Measurements from ENCODE around the gene SGO2. TPM values are rescaled to one million over a fixed set of nuclear protein-coding genes. Genes with fewer than 3 reads are reported as not detected.

SGO2 gene
- total and polyA plus RNA-seq, 2 donors (not counting 1 experiment from before 2014, with no cell fraction given), result 0.89 to 5.3 TPM

- DNase-seq (no peak), ATAC-seq (ENCODE audit: low read depth) (no peak)
- H3K4me1 ChIP-seq (ENCODE audit: control insufficient read depth in 2 of 2, insufficient read depth in 2 of 2, low read length in 2 of 2), result no peaks in the 10 kb centered on the region
- Mint-ChIP-seq H3K27me3 (peaks cover 41% of the 10 kb centered on the region), H3K9me3 (ENCODE audit: insufficient read depth) (no peaks in the 10 kb centered on the region), H3K27ac (no peak overlapping the region), H3K4me1 (no peaks in the 10 kb centered on the region), H3K4me3 (no peak overlapping the region)
- peaks cover 0 to 3% (median 0%) of the 10 kb centered on the region in 4 experiments for H3K27me3 ChIP-seq (replicated peaks in 1 of 4; ENCODE audit: control extremely low read depth in 1 of 4, control insufficient read depth in 3 of 4, insufficient read depth in 4 of 4, low read length in 3 of 4)
- no peak overlapping the region for H2AFZ ChIP-seq (ENCODE audit: insufficient read depth, low read depth, low read length, poor library complexity, severe bottlenecking)
- no peaks in the 10 kb centered on the region for H3K79me2 ChIP-seq (ENCODE audit: control insufficient read depth, insufficient read depth, low read length)
- H4K20me1 ChIP-seq (ENCODE audit: control insufficient read depth, insufficient read depth, low read length, poor library complexity, severe bottlenecking), result no peaks in the 10 kb centered on the region
- no peak overlapping the region for H3K4me3 ChIP-seq (ENCODE audit: control extremely low read depth in 1 of 5, extremely low read depth in 1 of 5, insufficient read depth in 1 of 5, low read depth in 2 of 5, low read length in 4 of 5)
- POLR2A ChIA-PET, result no interaction called here
- TF ChIP-seq CTCF (IDR thresholded peaks at IDR 0.05), result no peak
- no peak for TF ChIP-seq EZH2 (IDR thresholded peaks at IDR 0.05; ENCODE audit: borderline replicate concordance, insufficient read depth, low read depth, low read length, poor library complexity, severe bottlenecking)
- H3K9ac ChIP-seq (ENCODE audit: low read length), result no peak overlapping the region
- H3K4me2 ChIP-seq (replicated peaks; ENCODE audit: low read depth, low read length, poor library complexity, severe bottlenecking), result no peak overlapping the region
- intact Hi-C loops (cut with micrococcal nuclease), result no loop called here
- CTCF ChIA-PET, result no interaction called here
- no peaks in the 10 kb centered on the region for H3K9me3 ChIP-seq (ENCODE audit: control extremely low read depth in 1 of 3, control insufficient read depth in 2 of 3, insufficient read depth in 1 of 3, low read length in 2 of 3)
- H3K36me3 ChIP-seq (replicated peaks in 1 of 2; ENCODE audit: control extremely low read depth in 1 of 2, control insufficient read depth in 1 of 2, extremely low read depth in 1 of 2, insufficient read depth in 2 of 2, low read length in 1 of 2), result no peaks in the 10 kb centered on the region
- 86% methylated on average over 1 of the region's 1 CpG for WGBS (ENCODE audit: insufficient coverage)
- H3K27ac ChIP-seq (ENCODE audit: low read length in 2 of 2), result no peak overlapping the region
These were observed 66.5 kb downstream of the SGO2 start for GRCh38 chr2:200592406-200593075.

- no peaks in the 10 kb centered on the region for H3K9me3 Mint-ChIP-seq (ENCODE audit: insufficient read depth)
- H3K4me3 Mint-ChIP-seq, result no peak overlapping the region
- no peak overlapping the region for H2AFZ ChIP-seq (ENCODE audit: insufficient read depth, low read depth, low read length, poor library complexity, severe bottlenecking)
- H3K36me3 ChIP-seq (replicated peaks in 1 of 2; ENCODE audit: control extremely low read depth in 1 of 2, control insufficient read depth in 1 of 2, extremely low read depth in 1 of 2, insufficient read depth in 2 of 2, low read length in 1 of 2), result no peaks in the 10 kb centered on the region
- intact Hi-C loops (cut with micrococcal nuclease), result no loop called here
- no peaks in the 10 kb centered on the region for H3K9me3 ChIP-seq (ENCODE audit: control extremely low read depth in 1 of 3, control insufficient read depth in 2 of 3, insufficient read depth in 1 of 3, low read length in 2 of 3)
- ChIA-PET POLR2A (no interaction called here), CTCF (no interaction called here)
- no peak overlapping the region for H3K27ac Mint-ChIP-seq
- WGBS (ENCODE audit: insufficient coverage), result no CpG with 5 or more reads among the region's 1 CpG
- no peak overlapping the region for H3K4me2 ChIP-seq (replicated peaks; ENCODE audit: low read depth, low read length, poor library complexity, severe bottlenecking)
- no peak overlapping the region for H3K27ac ChIP-seq (ENCODE audit: low read length in 2 of 2)
- H3K4me1 Mint-ChIP-seq, result no peaks in the 10 kb centered on the region
- no peaks in the 10 kb centered on the region for H3K79me2 ChIP-seq (ENCODE audit: control insufficient read depth, insufficient read depth, low read length)
- peaks cover 0 to 3% (median 0%) of the 10 kb centered on the region in 4 experiments for H3K27me3 ChIP-seq (replicated peaks in 1 of 4; ENCODE audit: control extremely low read depth in 1 of 4, control insufficient read depth in 3 of 4, insufficient read depth in 4 of 4, low read length in 3 of 4)
- H3K4me3 ChIP-seq (ENCODE audit: control extremely low read depth in 1 of 5, extremely low read depth in 1 of 5, insufficient read depth in 1 of 5, low read depth in 2 of 5, low read length in 4 of 5), result no peak overlapping the region
- no peak overlapping the region for H3K9ac ChIP-seq (ENCODE audit: low read length)
- no peak for TF ChIP-seq EZH2 (IDR thresholded peaks at IDR 0.05; ENCODE audit: borderline replicate concordance, insufficient read depth, low read depth, low read length, poor library complexity, severe bottlenecking)
- TF ChIP-seq CTCF (IDR thresholded peaks at IDR 0.05), result no peak
- ATAC-seq (ENCODE audit: low read depth) (no peak), DNase-seq (no peak)
- no peaks in the 10 kb centered on the region for H4K20me1 ChIP-seq (ENCODE audit: control insufficient read depth, insufficient read depth, low read length, poor library complexity, severe bottlenecking)
- H3K27me3 Mint-ChIP-seq, result peaks cover 43% of the 10 kb centered on the region
- no peaks in the 10 kb centered on the region for H3K4me1 ChIP-seq (ENCODE audit: control insufficient read depth in 2 of 2, insufficient read depth in 2 of 2, low read length in 2 of 2)
These were observed 67.9 kb downstream of the SGO2 start for GRCh38 chr2:200593905-200594304.
